DMS53 treated with DMSO at 0.1 percent for 48 hours (cell line): Measurements from ENCODE around the gene EFNA5.

Experiments
- DNase-seq: peaks from one replicate; lab custom pipeline; 2025; ENCODE audit not compliant: unreplicated experiment; lab: John Stamatoyannopoulos, UW

Gene EFNA5

GRCh38 chr5:107673039-107673367 is 2.3 kb upstream of the EFNA5 start:
- no peak for DNase-seq

GRCh38 chr5:107672211-107673038 is 1.7 kb upstream of the EFNA5 start:
- DNase-seq = peak; percentile 98

- peak; percentile 77 for DNase-seq
Observed at GRCh38 chr5:107671742-107672210, 1.0 kb upstream of the EFNA5 start.

- peak; percentile 46 for DNase-seq
Observed at GRCh38 chr5:107670087-107670931, 428 bp downstream of the EFNA5 start.

- DNase-seq = peak; percentile 7
Observed at GRCh38 chr5:107669096-107670031, 1.4 kb downstream of the EFNA5 start.

GRCh38 chr5:107668154-107669095 is 2.3 kb downstream of the EFNA5 start:
- peak; percentile 2 for DNase-seq

- DNase-seq = no peak
Observed at GRCh38 chr5:107666051-107666655, 4.6 kb downstream of the EFNA5 start.

GRCh38 chr5:107665036-107665570 is 5.6 kb downstream of the EFNA5 start:
- DNase-seq = no peak

GRCh38 chr5:107663697-107664096 is 7.0 kb downstream of the EFNA5 start:
- DNase-seq = no peak

GRCh38 chr5:107661650-107662044 is 9.1 kb downstream of the EFNA5 start:
- DNase-seq = no peak

- DNase-seq = no peak
Observed at GRCh38 chr5:107661038-107661649, 9.6 kb downstream of the EFNA5 start.

GRCh38 chr5:107658528-107658927 is 12.2 kb downstream of the EFNA5 start:
- no peak for DNase-seq

GRCh38 chr5:107655831-107656230 is 14.9 kb downstream of the EFNA5 start:
- no peak for DNase-seq

GRCh38 chr5:107654827-107655226 is 15.9 kb downstream of the EFNA5 start:
- no peak for DNase-seq

GRCh38 chr5:107653685-107654084 is 17.1 kb downstream of the EFNA5 start:
- no peak for DNase-seq

- no peak for DNase-seq
Observed at GRCh38 chr5:107652839-107653607, 17.7 kb downstream of the EFNA5 start.

GRCh38 chr5:107652408-107652807 is 18.3 kb downstream of the EFNA5 start:
- no peak for DNase-seq

- DNase-seq = no peak
Observed at GRCh38 chr5:107651325-107651724, 19.4 kb downstream of the EFNA5 start.
